Measurements from ENCODE around the gene MARCHF3. TPM values are rescaled to one million over a fixed set of nuclear protein-coding genes. Genes with fewer than 3 reads are reported as not detected.

MARCHF3 gene
- total and polyA plus RNA-seq, 7 donors = 4.4 to 31.8 (median 14.6) TPM

DNA sequence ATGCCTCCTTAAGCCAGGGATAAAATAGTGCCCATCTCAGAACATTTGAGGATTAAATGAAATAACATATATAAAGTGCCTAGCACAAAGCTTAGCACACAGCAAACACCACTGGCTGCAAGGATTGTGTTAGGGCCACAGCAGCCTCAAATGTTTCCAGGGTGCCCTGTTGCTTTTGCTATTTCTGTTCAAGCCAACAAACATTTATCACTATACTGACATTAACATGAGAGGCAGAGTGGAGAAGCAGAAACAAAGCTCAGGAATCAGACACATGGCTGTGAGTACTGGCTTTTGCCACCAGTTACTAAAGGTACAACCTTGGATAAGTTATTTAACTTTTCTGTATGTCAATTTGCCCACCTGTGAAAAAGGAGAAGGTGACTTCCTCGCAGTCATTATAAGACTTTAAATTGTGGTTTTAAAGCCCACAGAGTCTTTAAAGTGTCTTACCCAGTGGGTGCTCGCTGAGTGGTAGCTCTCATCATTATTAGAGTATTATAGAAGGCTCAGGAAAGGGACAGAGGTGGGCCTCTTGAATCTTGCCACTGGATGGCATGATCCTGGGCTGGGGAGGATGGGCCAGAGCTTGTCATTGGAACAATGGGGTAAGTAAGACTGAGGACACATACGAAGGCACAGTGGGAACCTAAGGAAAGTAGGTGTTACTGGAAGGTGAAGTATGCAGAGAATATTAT lies 98.2 kb downstream of the MARCHF3 start:
- WGBS, 2 donors = 73 to 95% methylated on average over 3 of the region's 3 CpGs

DNA sequence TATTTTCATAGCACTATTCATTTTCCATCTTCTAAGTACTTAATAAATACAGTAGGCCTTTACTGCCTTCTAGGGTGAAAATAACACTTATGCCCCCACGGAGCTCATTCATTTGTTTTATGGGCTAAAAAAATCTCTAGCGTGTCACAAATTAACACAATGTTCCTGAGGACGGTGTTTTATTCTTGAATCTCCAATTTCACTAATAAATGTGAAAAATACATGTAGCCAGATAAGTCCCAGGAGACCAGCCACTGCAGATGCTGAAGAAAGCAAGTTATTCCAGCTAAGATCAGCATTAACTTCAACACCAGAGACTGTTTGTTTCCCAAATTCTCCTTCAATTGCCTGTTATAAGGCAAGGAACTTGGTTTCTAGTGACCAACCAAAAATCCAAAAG lies 102.3 kb downstream of the MARCHF3 start:
- Histone ChIP-seq H3K4me1 (no peaks in the 10 kb centered on the region), H3K9me3 (no peaks in the 10 kb centered on the region), H3K27me3 (no peaks in the 10 kb centered on the region), H3K27ac (no peak overlapping the region), H3K4me3 (no peak overlapping the region), H3K36me3 (no peaks in the 10 kb centered on the region)
- TF ChIP-seq EP300 (IDR thresholded peaks at IDR 0.05) (no peak), CTCF (IDR thresholded peaks at IDR 0.05) (no peak), POLR2A (IDR thresholded peaks at IDR 0.05) (no peak), POLR2AphosphoS5 (IDR thresholded peaks at IDR 0.05) (no peak)
- no peak for DNase-seq
- WGBS, 2 donors = 94 to 96% methylated on average over 3 of the region's 3 CpGs
- intact Hi-C loops (cut with DNase I) = no loop called here

More for the DNA sequence above, 98.2 kb downstream of the MARCHF3 start:
- H3K27ac ChIP-seq = no peak overlapping the region
- no peaks in the 10 kb centered on the region for H3K4me1 ChIP-seq
- TF ChIP-seq CTCF (IDR thresholded peaks at IDR 0.05) (no peak), POLR2A (IDR thresholded peaks at IDR 0.05) (no peak), EP300 (IDR thresholded peaks at IDR 0.05) (no peak), POLR2AphosphoS5 (IDR thresholded peaks at IDR 0.05) (no peak)
- H3K4me3 ChIP-seq = no peak overlapping the region
- no peaks in the 10 kb centered on the region for H3K36me3 ChIP-seq
- DNase-seq = no peak
- no peaks in the 10 kb centered on the region for H3K27me3 ChIP-seq
- no peaks in the 10 kb centered on the region for H3K9me3 ChIP-seq
- intact Hi-C loops (cut with DNase I) = no loop called here

GRCh38 chr5:126927429-126927828 lies 102.9 kb downstream of the MARCHF3 start:
- TF ChIP-seq CTCF (IDR thresholded peaks at IDR 0.05) (no peak), POLR2A (IDR thresholded peaks at IDR 0.05) (no peak), EP300 (IDR thresholded peaks at IDR 0.05) (no peak), POLR2AphosphoS5 (IDR thresholded peaks at IDR 0.05) (no peak)
- no peak overlapping the region for H3K4me3 ChIP-seq
- no peaks in the 10 kb centered on the region for H3K27me3 ChIP-seq
- H3K27ac ChIP-seq = no peak overlapping the region
- H3K9me3 ChIP-seq = no peaks in the 10 kb centered on the region
- no peaks in the 10 kb centered on the region for H3K36me3 ChIP-seq
- DNase-seq = no peak
- intact Hi-C loops (cut with DNase I) = no loop called here
- no peaks in the 10 kb centered on the region for H3K4me1 ChIP-seq
- 93 to 97% methylated on average over 1 of the region's 1 CpG for WGBS, 2 donors

GRCh38 chr5:126926187-126926586 lies 104.2 kb downstream of the MARCHF3 start:
- Histone ChIP-seq H3K27me3 (no peaks in the 10 kb centered on the region), H3K9me3 (no peaks in the 10 kb centered on the region), H3K4me3 (no peak overlapping the region), H3K27ac (no peak overlapping the region), H3K4me1 (no peaks in the 10 kb centered on the region), H3K36me3 (no peaks in the 10 kb centered on the region)
- intact Hi-C loops (cut with DNase I) = no loop called here
- 54 to 76% methylated on average over 2 of the region's 2 CpGs for WGBS, 2 donors
- TF ChIP-seq CTCF (IDR thresholded peaks at IDR 0.05) = no peak
- TF ChIP-seq POLR2A (IDR thresholded peaks at IDR 0.05) = no peak
- TF ChIP-seq EP300 (IDR thresholded peaks at IDR 0.05) = no peak
- TF ChIP-seq POLR2AphosphoS5 (IDR thresholded peaks at IDR 0.05) = no peak
- no peak for DNase-seq

GRCh38 chr5:126925482-126925881 lies 104.9 kb downstream of the MARCHF3 start:
- 86 to 87% methylated on average over 3 of the region's 3 CpGs for WGBS, 2 donors
- Histone ChIP-seq H3K27ac (no peak overlapping the region), H3K36me3 (no peaks in the 10 kb centered on the region), H3K9me3 (no peaks in the 10 kb centered on the region), H3K4me1 (peaks cover 0 to 3% (median 1%) of the 10 kb centered on the region in 4 donors), H3K4me3 (no peak overlapping the region), H3K27me3 (no peaks in the 10 kb centered on the region)
- no peak for TF ChIP-seq EP300 (IDR thresholded peaks at IDR 0.05)
- TF ChIP-seq POLR2A (IDR thresholded peaks at IDR 0.05) = no peak
- intact Hi-C loops (cut with DNase I) = no loop called here
- no peak for DNase-seq
